Caki2 (cell line): ENCODE data around the gene FOXN3. TPM values are rescaled to one million over a fixed set of nuclear protein-coding genes. Genes with fewer than 3 reads are reported as not detected.
A peak's percentile ranks its signal among the peaks of the same experiment; 100 is the strongest.

Experiments used
- DNase-seq: peaks from one replicate; pipeline ENCODE4 v3.0.0-alpha.2; 2015; ENCODE audit warnings: low read depth
- in situ Hi-C: cut with HindIII; loops from 2 replicates; pipeline ENCODE4 v1.10.0; 2016; ENCODE audit warnings: low sequenced_read_pairs, low pct_unique_long_range_greater_than_20kb, mixed read lengths
- total RNA-seq: library from RNA; depleted of rRNA; stranded (reverse); fragments of >200 nt; shearing (Covaris generic); gene quantifications from 2 replicates; pipeline ENCODE4 v1.2.3, GENCODE V29; 2014; ENCODE audit warnings: low replicate concordance

FOXN3 gene
- total RNA-seq, 1 experiment from 2014 or later: 3.2 TPM

- no peak for DNase-seq
- in situ Hi-C loops: no loop called here
These were observed 137.3 kb downstream of the FOXN3 start for GRCh38 chr14:89279649-89280232.

GRCh38 chr14:89277203-89277602 is 139.8 kb downstream of the FOXN3 start:
- in situ Hi-C loops: no loop called here
- no peak for DNase-seq

GRCh38 chr14:89276424-89276975 is 140.5 kb downstream of the FOXN3 start:
- in situ Hi-C loops: no loop called here
- peak; percentile 38 for DNase-seq

- in situ Hi-C loops: no loop called here
- DNase-seq: peak; percentile 8
These were observed 146.4 kb downstream of the FOXN3 start for GRCh38 chr14:89270439-89271227.

GRCh38 chr14:89269404-89269803 is 147.6 kb downstream of the FOXN3 start:
- in situ Hi-C loops: no loop called here
- DNase-seq: no peak

GRCh38 chr14:89268514-89268913 is 148.5 kb downstream of the FOXN3 start:
- DNase-seq: no peak
- in situ Hi-C loops: no loop called here

- DNase-seq: no peak
- in situ Hi-C loops: no loop called here
These were observed 149.4 kb downstream of the FOXN3 start for GRCh38 chr14:89267656-89268055.

- in situ Hi-C loops: no loop called here
- DNase-seq: no peak
These were observed 149.9 kb downstream of the FOXN3 start for GRCh38 chr14:89267163-89267562.

- in situ Hi-C loops: no loop called here
- DNase-seq: no peak
These were observed 150.3 kb downstream of the FOXN3 start for GRCh38 chr14:89266754-89267153.

GRCh38 chr14:89265234-89265633 is 151.8 kb downstream of the FOXN3 start:
- in situ Hi-C loops: no loop called here
- no peak for DNase-seq

GRCh38 chr14:89264196-89264800 is 152.7 kb downstream of the FOXN3 start:
- no peak for DNase-seq
- in situ Hi-C loops: no loop called here

GRCh38 chr14:89262041-89262440 is 155.0 kb downstream of the FOXN3 start:
- in situ Hi-C loops: no loop called here
- no peak for DNase-seq

- DNase-seq: no peak
- in situ Hi-C loops: no loop called here
These were observed 156.1 kb downstream of the FOXN3 start for GRCh38 chr14:89260898-89261297.

- no peak for DNase-seq
These were observed 157.0 kb downstream of the FOXN3 start for GRCh38 chr14:89259951-89260609.

GRCh38 chr14:89258728-89259273 is 158.2 kb downstream of the FOXN3 start:
- in situ Hi-C loops: no loop called here
- no peak for DNase-seq

More at GRCh38 chr14:89259951-89260609, 157.0 kb downstream of the FOXN3 start:
- in situ Hi-C loops: no loop called here

- in situ Hi-C loops: no loop called here
- DNase-seq: no peak
These were observed 160.1 kb downstream of the FOXN3 start for GRCh38 chr14:89256951-89257350.

GRCh38 chr14:89256283-89256682 is 160.8 kb downstream of the FOXN3 start:
- in situ Hi-C loops: no loop called here
- no peak for DNase-seq

- in situ Hi-C loops: no loop called here
- DNase-seq: no peak
These were observed 161.2 kb downstream of the FOXN3 start for GRCh38 chr14:89255852-89256251.
